Measurements from ENCODE around the gene FMN1. TPM values are rescaled to one million over a fixed set of nuclear protein-coding genes. Genes with fewer than 3 reads are reported as not detected.

FMN1 gene
- total and polyA plus RNA-seq, 2 of the 13 experiments (the other 11 are each of a cell fraction or from before 2014, with no cell fraction given), result 0.20 to 0.60 TPM

- TF ChIP-seq ZNF687 (CRISPR knock-in tag; IDR thresholded peaks at IDR 0.05) (no peak), DBP (CRISPR knock-in tag; IDR thresholded peaks at IDR 0.05; ENCODE audit: not compliant biosample characterization) (no peak), THAP11 (CRISPR knock-in tag; IDR thresholded peaks at IDR 0.05) (no peak), ZBTB34 (CRISPR knock-in tag; IDR thresholded peaks at IDR 0.05) (no peak), ZNF20 (CRISPR knock-in tag; IDR thresholded peaks at IDR 0.05) (no peak), KDM1A (CRISPR knock-in tag; IDR thresholded peaks at IDR 0.05) (no peak), PHF21A (CRISPR knock-in tag; IDR thresholded peaks at IDR 0.05) (no peak), SYNCRIP (IDR thresholded peaks at IDR 0.05; ENCODE audit: insufficient read depth, low read depth, low read length) (no peak), ZNF644 (CRISPR knock-in tag; IDR thresholded peaks at IDR 0.05; ENCODE audit: low read depth) (no peak)
Observed at GRCh38 chr15:32834156-32834555, 360.4 kb downstream of the FMN1 start (continued).

Data from HepG2 (cell line).